ENCODE data around the gene MTCH1.

The MTCH1 gene

GRCh38 chr6:36920546-36920945 is 65.5 kb downstream of the MTCH1 start:
- no peak for DNase-seq

- DNase-seq: no peak
Observed at GRCh38 chr6:36920049-36920448, 65.9 kb downstream of the MTCH1 start.
